ENCODE measurements around the gene HSF2BP.
"Not testable (repeated sequence)": the region's sequence is repeated elsewhere in the genome, so short reads cannot be mapped to it uniquely, and the experiment has no call there.

HSF2BP gene

DNA sequence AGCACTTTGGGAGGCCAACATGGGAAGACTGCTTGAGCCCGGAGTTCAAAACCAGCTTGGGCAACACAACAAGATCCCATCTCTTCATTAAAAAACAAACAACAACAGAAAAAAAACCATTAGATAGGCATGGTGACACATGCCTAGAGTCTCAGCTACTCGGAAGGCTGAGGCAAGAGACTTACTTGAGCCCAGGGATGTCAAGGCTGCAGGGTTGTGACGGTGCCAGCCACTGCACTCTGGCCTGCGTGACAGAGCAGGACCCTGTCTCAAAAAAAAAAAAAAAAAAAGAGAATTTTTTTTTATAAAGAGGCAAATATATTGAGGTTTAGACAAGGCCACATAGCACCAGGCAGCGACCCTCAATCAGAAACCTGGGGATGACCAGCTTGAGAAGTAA, 62.7 kb downstream of the HSF2BP start:
- no peak for DNase-seq

- DNase-seq = not testable (repeated sequence)
Observed at GRCh38 chr21:43595769-43596168, 63.5 kb downstream of the HSF2BP start.

DNA sequence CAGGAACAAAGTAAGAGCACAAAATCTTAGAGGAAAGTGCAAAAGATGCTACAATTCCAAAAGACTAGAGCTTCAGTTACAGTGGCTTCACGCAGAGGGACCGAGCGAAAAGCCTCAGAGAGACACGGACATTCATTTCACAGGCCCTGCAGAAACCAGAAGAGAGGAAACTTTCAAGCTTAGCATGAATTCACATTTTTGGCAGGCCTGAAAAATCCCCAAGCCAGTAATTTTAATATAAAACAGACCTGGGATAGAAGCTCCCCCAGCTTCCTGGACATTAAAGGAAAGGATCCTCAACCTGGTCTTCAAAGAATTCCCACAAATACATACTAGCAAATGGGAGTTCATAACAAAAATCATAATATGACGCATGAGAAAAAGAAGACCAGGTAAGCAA, 66.2 kb downstream of the HSF2BP start:
- DNase-seq = no peak

DNA sequence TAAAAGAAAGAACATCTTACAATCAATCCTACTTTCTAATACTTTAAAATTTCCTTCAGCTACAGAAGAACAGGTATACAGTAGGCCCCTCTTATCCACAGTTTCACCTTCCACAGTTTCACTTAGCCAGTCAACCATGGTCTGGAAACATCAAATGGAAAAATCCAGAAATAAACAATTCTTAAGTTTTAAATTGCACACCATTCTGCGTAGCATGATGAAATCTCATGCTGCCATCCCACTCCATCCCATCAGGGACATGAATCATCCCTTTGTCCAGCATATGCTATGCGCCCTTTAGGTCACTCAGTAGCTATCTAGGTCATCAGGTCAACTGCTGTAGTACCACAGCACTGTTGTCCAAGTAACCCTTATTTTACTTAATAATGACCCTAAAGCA, 67.7 kb downstream of the HSF2BP start:
- DNase-seq = no peak

- no peak for DNase-seq
Observed at GRCh38 chr21:43590194-43590593, 69.1 kb downstream of the HSF2BP start.

- DNase-seq = no peak
Observed at GRCh38 chr21:43588957-43589356, 70.3 kb downstream of the HSF2BP start.

- DNase-seq = no peak
Observed at GRCh38 chr21:43585924-43586413, 73.3 kb downstream of the HSF2BP start.

DNA sequence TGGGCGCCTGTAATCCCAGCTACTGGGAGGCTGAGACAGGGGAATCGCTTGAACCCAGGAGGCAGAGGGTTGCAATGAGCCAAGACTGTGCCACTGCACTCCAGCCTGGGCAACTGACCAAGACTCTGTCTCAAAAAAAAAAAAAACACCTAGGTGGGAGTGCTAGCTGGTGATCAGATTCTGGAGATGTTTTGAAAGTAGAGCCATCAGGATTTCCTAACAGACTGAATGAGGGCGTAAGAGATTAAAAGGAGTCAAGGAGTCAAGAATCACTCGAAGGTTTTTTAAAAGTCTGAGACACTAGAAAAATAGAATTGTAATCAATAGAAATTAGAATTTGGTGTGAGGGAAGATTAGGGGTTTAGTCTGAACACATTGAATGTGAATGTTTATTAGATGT, 73.8 kb downstream of the HSF2BP start:
- DNase-seq = no peak

- no peak for DNase-seq
Observed at GRCh38 chr21:43581453-43581852, 77.8 kb downstream of the HSF2BP start.

DNA sequence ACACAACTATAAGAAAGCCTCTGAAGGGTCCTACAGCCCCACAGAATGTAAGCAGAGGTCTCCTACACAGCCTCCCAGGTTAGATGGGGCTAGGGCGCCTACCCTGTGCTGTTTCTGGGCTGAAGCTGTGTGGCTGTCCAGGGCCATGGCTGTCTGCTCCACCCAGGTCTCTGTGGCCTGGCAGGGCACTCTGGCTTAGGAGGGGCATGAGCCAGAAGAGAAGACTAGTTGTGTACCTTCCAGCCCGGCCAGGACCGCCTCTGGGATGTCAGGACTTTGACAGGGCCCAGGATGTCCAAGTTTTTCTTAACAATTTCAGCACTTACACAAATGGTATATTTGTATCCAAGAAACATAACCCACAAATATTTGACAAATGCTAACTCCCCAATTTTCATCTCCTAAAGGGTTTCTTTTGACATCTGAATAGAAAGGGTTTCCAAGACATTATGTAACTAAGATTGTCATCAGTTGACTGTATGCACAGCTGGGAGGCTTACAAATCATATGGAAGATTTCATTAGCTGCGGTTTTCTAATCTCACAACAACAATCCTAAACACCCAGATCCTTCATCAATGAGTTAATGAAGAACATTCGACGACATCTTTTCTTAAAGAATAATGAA, 80.5 kb downstream of the HSF2BP start:
- DNase-seq = no peak

GRCh38 chr21:43575473-43575844, 83.8 kb downstream of the HSF2BP start:
- DNase-seq = no peak

DNA sequence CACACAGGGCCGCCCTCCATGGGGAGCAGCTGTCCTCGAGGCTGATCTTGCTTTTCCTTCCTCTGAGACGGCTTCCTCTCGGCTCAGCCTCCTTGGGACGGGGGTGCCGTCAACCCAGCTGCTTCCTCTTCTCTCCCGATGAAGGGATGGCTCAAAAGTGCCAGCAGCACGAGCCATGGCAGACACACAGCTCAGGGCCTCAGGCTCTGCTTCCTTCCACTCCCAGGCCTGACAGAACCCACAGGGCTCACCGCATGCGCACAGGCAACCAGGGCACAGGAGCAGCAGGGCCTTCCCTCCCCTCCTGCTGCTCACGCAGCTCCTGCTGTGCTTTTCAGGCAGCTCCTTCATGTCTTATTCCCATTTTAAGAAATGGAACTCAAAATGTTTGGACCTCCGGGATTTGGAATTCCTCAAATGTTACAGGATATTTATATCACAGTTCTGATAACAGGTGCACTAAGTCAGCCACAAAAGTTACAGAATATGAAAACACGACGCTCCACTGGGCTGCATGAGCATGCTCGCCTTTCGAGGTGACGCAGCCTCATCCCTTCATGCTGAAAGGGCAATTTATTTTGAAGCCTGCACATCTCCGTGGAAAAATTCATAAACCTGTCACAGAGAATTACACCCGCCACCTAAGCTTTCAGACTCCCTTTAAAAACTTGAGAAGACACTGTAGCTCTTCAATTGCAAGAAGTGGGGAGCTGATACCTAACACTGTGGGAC, 84.4 kb downstream of the HSF2BP start:
- no peak for DNase-seq

- DNase-seq = no peak
Observed at GRCh38 chr21:43573921-43574320, 85.4 kb downstream of the HSF2BP start.

- DNase-seq = no peak
Observed at GRCh38 chr21:43572446-43572845, 86.8 kb downstream of the HSF2BP start.

GRCh38 chr21:43571976-43572375, 87.3 kb downstream of the HSF2BP start:
- DNase-seq = no peak

DNA sequence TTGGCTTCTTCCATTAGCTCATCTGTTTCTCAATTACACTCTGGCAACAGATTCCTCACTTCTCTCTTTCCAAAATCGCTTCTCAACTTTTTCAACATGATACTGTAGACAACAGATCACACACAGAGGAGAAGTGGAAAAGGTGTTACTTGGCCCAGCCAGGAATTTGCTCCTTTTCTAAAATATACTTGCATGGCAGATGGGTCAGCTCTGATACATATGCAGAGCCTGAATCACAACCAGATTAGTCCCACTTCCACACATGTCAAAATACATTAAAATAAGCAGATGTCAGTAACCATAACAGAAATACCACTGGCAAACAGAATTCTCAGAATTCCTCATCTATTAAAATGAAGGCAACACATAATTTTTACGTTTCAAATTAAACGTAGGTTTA, 89.1 kb downstream of the HSF2BP start:
- not testable (repeated sequence) for DNase-seq

DNA sequence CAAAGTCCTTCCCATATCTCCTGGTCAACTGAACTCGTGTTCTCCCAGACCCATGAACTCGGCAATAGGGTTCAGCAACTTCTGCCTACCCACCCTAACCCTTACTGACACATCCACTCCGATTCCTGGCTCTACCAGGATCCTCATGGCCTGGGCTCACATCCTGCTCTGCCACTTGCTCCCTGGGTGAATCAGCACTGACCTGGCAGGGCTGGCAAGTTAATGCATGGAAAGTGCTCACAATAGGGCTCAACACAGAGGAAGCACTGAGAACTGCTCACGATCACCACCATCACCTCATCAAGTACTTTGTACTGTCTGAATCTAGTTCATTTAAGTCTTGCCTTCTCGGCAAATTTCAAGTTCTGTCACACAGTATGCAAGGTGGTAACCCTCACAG, 96.8 kb downstream of the HSF2BP start:
- not testable (repeated sequence) for DNase-seq

DNA sequence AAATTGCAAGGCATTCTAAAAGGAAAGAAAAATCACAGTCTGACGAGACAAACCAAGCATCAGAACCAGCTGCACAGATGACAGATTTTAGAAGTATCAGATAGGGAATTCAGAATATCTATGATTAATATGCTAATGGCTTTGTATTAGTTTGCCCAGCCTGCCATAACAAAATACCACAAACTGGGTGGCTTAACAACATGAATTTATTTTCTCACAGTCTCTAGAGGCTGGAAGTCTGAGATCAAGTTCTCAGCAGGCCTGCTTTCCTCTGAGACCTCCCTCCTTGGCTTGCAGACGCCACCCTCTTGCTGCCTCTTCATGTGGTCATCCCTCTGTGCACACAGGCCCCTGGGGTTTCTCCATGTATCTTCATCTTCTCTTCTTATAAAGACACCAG, 118.7 kb downstream of the HSF2BP start:
- DNase-seq = not testable (repeated sequence)

DNA sequence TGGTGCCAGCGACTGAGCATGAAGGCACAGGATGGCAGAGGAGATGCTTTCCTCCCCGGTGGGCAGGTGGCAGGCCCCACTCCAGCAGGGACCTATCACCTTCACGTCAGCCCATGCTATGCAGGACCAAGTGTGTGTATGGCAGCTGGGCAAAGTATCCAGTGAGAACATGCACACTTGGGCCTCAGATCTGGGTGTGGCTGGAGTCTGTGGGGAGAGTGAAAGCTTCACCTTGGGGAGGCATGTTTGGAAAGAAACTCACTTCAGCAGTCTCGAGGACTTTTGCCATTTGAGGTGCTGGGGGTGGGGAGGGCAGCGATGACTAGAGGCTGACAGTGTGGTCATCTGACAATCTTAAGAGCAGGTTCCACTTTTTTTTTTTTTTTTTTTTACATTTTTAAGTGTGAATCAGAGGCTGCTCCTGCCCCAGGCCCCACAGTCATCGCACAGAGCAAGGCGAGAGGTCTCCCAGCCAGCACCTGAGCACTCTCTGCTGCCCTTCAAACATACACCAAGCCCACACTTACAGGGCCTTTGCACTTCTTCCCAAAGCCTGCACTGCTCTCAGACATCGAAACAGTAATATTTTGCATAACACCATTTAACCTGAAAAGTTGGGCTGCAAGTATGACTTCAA, 136.7 kb downstream of the HSF2BP start:
- DNase-seq = not testable (repeated sequence)

GRCh38 chr21:43517701-43518100, 141.6 kb downstream of the HSF2BP start:
- not testable (repeated sequence) for DNase-seq

DNA sequence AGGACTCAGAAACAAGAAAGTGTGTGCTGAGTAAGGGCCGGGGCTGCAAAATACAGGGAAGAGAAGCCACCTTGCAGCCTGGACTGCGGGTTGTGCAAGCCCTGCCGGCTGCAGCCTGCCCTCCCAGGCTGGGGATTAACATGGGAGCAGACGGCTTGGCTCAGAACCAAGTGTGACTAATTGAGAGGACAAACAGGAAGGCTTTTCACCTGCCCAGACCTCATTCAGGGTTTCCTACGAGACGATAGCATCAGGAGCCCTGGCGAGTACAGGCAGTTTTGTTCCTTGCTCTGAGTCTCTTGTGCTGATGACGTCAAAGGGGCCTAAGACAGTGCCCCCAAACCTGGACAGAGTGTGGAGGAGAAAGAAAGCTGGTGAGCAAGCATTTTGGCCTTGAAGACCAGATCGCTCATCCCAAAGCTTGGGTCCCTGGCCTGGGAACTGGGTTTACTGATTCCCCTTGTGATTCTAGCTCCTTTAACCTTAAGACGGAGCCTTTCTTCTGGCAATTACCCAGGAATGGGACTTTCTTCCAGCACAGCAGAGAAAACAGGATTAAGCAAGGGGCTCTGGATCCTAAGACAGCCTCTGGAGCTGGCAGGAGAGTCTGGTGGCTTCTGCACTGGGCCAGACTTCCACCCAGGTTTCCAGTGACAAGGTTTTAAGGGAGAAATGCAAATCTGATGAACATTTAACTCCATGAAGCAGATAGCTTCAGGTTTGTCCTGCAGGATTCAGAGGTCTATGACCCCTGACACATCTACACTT, 142.2 kb downstream of the HSF2BP start:
- not testable (repeated sequence) for DNase-seq

DNA sequence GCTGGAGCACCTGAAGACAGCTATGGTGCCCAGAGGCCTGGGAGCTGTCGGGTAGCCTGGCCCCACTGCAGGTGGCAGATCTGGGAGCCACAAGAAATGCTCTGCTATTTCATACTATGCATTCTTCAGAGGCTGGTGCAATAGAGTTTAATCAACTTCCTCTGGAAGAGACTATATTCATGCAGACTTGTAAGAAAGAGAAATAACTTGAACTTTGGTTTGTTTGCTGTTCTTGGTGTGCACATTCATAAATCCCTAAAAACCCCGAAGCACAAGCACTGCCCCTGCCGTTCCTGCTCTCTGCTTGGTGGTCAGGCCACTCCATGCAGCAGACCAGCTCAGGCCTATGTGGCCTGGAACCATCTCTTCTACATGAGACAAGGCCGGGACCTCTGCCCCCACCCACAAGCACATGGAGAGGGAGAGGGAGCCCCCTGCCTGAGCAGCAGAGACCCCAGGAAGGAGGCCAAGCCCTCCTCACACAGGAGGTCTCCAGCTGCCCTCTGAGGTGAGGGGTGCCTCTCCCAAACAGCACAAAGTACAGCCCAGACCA, 142.9 kb downstream of the HSF2BP start:
- DNase-seq = not testable (repeated sequence)

- DNase-seq = not testable (repeated sequence)
Observed at GRCh38 chr21:43514834-43515233, 144.5 kb downstream of the HSF2BP start.
